HFF-Myc (cell line): ENCODE measurements around the gene TNS4.
A peak's percentile ranks its signal among the peaks of the same experiment; 100 is the strongest.

Experiments
- DNase-seq: peaks from one replicate; pipeline ENCODE4 v3.0.0-alpha.2; 2011; ENCODE audit warnings: low read depth; ENCODE audit errors: extremely low read depth
- H3K4me3 ChIP-seq: replicated peaks from 2 replicates; pipeline ENCODE4 v1.5.1; 2011; ENCODE audit warnings: low read depth, mild to moderate bottlenecking, control low read depth, low read length
- CTCF ChIP-seq: IDR thresholded peaks from 2 replicates; pipeline ENCODE4 v1.5.1; 2012; ENCODE audit warnings: mild to moderate bottlenecking, low read depth, low read length, control low read depth; ENCODE audit errors: missing control alignments

TNS4 gene

GRCh38 chr17:40443988-40444899 is 57.2 kb downstream of the TNS4 start:
- H3K4me3 ChIP-seq = peak overlapping the region; percentile 86
- no peak for TF ChIP-seq CTCF
- DNase-seq = no peak

- H3K4me3 ChIP-seq = peak within 1 kb of the TSS; percentile 86
- peak; percentile 36 for TF ChIP-seq CTCF
- DNase-seq = no peak
Observed at GRCh38 chr17:40443196-40443987, 58.0 kb downstream of the TNS4 start, which contains the start of gene IGFBP4. IGFBP4 (plus strand) TSS chr17:40443450; CDS start chr17:40443736, 286 bp downstream.

- peak overlapping the region; percentile 86 for H3K4me3 ChIP-seq
- no peak for DNase-seq
- no peak for TF ChIP-seq CTCF
Observed at GRCh38 chr17:40442392-40443195, 58.8 kb downstream of the TNS4 start.

- no peak for TF ChIP-seq CTCF
- H3K4me3 ChIP-seq = no peak overlapping the region
- DNase-seq = no peak
Observed at GRCh38 chr17:40440166-40440565, 61.3 kb downstream of the TNS4 start.

- TF ChIP-seq CTCF = no peak
- no peak for DNase-seq
- H3K4me3 ChIP-seq = no peak overlapping the region
Observed at GRCh38 chr17:40437095-40437732, 64.2 kb downstream of the TNS4 start.

- no peak for TF ChIP-seq CTCF
- no peak overlapping the region for H3K4me3 ChIP-seq
- DNase-seq = no peak
Observed at GRCh38 chr17:40436636-40437035, 64.8 kb downstream of the TNS4 start.
